GM21528 (cell line): ENCODE results near the gene ARAP1.
A peak's percentile ranks its signal among the peaks of the same experiment; 100 is the strongest.

ENCODE experiments used
- ATAC-seq: cut with Tn5 transposase; IDR thresholded peaks from one replicate; pipeline ENCODE4 v1.9.1; 2021; ENCODE audit warnings: mild to moderate bottlenecking, moderate library complexity; ENCODE audit not compliant: unreplicated experiment, low FRiP score

ARAP1 gene

DNA sequence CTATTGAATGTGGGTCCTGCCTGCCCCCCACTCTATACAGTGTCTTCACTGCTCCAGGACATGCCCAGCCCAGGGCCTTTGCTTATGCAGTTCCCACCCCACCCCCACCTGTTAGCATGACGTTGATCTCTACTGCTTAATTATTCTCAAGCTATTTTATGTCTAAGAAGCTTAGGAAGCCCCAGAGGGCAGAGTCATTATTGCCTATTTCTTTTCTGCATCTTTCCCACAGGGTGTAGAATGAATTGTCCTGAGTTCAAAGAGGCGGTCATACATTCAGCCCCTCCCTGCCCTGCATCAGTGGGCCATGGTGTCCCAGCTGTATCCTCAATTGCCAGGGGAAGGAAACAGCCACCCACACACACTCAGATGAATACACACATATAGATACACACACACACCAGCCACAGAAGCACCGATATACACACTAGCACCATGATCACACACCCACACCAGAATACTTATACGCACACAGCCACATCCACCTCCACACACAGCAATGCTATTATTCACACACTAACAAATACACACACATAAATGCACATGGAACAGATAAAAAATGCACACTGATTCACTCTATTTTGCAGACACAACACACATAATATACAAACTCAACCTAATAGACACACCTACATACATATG, 79.5 kb downstream of the ARAP1 start:
- ATAC-seq: no peak

- ATAC-seq: no peak
These were observed 80.8 kb downstream of the ARAP1 start for GRCh38 chr11:72671152-72672099.

DNA sequence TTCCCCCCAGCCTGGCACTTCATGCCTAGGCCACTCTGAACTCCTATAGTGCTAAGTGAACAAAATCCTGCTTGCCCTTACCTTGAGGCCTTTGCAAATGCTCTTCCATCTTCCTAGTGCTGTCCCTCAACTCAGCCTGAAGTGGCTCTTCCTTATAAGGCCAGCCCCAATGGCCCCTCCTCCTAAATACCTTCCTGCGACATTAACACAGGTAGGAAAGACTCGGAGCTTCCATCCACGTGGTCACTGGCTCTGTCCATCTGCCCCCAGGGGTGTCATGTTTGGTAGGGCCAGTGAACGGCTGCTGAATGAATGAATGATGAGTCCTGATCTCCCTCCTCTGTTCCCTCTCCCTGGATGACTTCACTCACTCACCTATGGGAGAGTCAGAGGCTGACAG, 82.2 kb downstream of the ARAP1 start:
- no peak for ATAC-seq

DNA sequence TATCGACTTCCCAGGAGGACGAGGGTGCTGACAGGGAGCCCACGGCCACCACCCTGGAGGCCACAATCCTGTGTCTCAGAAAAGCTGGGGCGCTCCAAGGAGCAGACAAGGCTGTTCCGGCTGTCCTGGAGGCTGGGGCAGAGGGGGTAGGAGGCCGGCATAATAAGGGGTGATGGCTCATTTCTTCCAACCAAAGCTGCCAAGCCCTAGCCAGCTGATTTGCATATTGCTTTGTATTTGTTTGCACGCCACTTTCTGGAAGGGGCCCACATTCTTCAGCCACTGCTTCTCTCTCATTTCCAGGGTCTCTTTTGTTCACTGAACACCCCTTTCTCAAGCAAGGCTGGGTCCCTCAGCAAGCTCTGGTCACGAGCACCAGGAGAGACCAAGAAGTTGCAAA, 82.7 kb downstream of the ARAP1 start:
- ATAC-seq: no peak

GRCh38 chr11:72668629-72669347, 83.4 kb downstream of the ARAP1 start:
- ATAC-seq: peak; percentile 67

- ATAC-seq: no peak
These were observed 86.2 kb downstream of the ARAP1 start for GRCh38 chr11:72665911-72666472.

- ATAC-seq: no peak
These were observed 90.2 kb downstream of the ARAP1 start for GRCh38 chr11:72662036-72662435.

DNA sequence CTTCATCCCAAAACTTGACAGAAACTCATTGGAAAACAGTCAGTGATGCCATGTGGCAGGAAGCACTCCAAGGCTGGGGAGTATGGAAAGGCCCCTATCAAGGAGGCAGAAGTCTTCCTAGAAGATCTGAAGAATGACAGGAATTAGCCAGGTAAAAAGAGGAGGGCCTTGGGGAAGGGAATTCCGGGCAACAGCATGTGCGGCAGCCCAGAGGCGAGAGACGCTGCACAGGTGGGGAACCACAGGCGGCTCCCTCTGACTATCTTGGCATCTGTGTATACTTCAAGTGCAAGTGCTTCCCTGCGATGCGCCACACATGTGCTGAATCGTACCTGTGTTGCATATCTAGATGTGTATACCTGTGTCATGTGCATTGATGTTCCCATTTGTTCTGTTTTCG, 90.7 kb downstream of the ARAP1 start:
- ATAC-seq: no peak

- no peak for ATAC-seq
These were observed 93.1 kb downstream of the ARAP1 start for GRCh38 chr11:72658989-72659640.

- no peak for ATAC-seq
These were observed 94.7 kb downstream of the ARAP1 start for GRCh38 chr11:72657411-72658100.

- ATAC-seq: no peak
These were observed 96.2 kb downstream of the ARAP1 start for GRCh38 chr11:72655896-72656464.

DNA sequence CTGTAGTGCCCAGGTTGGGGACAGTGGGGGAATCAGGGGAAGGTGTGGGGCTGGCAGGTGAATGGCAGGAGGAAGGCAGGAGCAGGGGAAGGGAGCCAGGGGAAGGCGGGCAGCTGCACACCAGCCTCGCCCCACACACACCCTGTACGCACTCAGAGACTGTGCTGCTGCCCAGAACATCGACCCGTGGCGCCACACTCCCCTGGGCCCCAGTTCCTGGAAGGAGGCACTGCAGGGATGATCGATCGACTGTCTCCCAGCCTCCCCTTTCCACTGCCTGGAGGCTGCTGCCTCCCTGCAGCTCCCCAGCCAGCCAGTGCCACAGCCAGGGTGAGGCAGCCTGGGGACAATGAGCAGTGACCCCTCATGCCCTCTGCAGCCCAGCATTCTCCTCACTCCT, 97.2 kb downstream of the ARAP1 start:
- no peak for ATAC-seq

DNA sequence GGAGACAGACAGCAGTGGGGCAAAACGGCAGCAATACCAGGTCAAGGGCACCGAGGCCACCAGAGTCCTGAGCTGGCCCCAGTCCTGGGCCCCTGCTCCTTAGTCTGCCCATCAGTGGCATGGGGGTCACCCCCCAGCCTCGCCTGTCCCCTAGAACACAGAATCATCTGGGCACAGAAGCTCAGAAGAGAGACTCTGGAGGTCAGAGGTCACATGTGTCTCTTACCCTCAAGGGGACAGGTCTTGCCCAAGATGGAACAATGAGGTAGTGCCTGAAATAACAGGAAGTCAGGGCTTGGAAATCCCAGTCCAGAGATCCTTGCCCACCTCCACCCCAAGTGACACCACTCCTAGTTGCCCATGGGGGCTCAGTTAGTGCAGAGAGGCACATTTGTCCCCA, 98.6 kb downstream of the ARAP1 start:
- no peak for ATAC-seq

GRCh38 chr11:72652873-72653630, 99.2 kb downstream of the ARAP1 start:
- ATAC-seq: no peak

GRCh38 chr11:72652133-72652532, 100.1 kb downstream of the ARAP1 start:
- ATAC-seq: no peak

- ATAC-seq: no peak
These were observed 102.8 kb downstream of the ARAP1 start for GRCh38 chr11:72649215-72649976.

DNA sequence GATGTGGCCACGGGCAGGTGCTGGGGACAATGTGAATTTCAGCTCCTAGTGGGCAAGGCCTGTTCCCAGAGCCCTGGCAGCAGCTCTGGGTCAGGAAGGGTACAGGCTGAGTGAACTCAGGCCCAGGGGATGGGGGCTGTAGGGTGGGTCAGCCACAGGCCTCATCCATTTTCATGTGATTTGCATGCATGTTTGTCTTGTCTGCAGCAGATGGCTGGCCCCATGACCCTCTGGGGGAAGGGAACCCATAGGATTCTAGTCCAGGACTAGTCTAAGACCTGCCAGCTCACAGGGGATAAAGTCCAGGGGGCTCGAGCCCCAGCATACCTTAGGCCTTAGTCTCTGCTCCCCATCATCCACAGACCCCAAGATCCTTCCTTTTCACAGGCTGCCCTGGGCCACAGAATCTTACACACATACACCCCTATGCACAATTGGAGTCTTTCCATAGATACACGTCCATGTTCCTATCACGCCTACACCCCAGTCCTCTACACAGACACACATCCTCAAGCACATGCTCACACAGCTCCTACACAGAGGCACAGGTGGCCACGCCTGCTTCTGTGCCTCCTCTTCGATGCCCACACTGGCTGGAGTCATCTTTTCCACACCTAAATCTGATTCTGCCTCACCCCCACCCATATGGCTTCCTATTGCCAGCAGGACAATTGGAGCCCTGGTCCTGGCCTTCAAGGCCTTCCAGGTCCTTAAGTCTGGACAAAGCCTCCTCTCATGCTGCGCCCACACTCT, 103.6 kb downstream of the ARAP1 start:
- ATAC-seq: no peak
